T follicular helper cell (primary cell): ENCODE data around the gene RHPN2.
"Not testable (repeated sequence)": the region's sequence is repeated elsewhere in the genome, so short reads cannot be mapped to it uniquely, and the experiment has no call there.

Experiments
- DNase-seq: peaks from one replicate; pipeline ENCODE4 v3.0.0-alpha.2; 2020; ENCODE audit warnings: low read depth

RHPN2 gene

GRCh38 chr19:33026602-33027001 is 38.1 kb downstream of the RHPN2 start:
- not testable (repeated sequence) for DNase-seq

GRCh38 chr19:33025468-33026238 is 39.0 kb downstream of the RHPN2 start:
- DNase-seq: not testable (repeated sequence)

- no peak for DNase-seq
These were observed 40.3 kb downstream of the RHPN2 start for GRCh38 chr19:33024398-33024797.

- DNase-seq: no peak
These were observed 42.1 kb downstream of the RHPN2 start for GRCh38 chr19:33022472-33023116.

GRCh38 chr19:33010891-33011290 is 53.8 kb downstream of the RHPN2 start:
- not testable (repeated sequence) for DNase-seq

GRCh38 chr19:33008738-33009137 is 56.0 kb downstream of the RHPN2 start:
- DNase-seq: no peak

- no peak for DNase-seq
These were observed 59.2 kb downstream of the RHPN2 start for GRCh38 chr19:33005440-33005839.

GRCh38 chr19:33003424-33004024 is 61.2 kb downstream of the RHPN2 start:
- DNase-seq: not testable (repeated sequence)

- DNase-seq: not testable (repeated sequence)
These were observed 62.4 kb downstream of the RHPN2 start for GRCh38 chr19:33002126-33002865.

GRCh38 chr19:33000910-33001309 is 63.8 kb downstream of the RHPN2 start:
- DNase-seq: no peak

- no peak for DNase-seq
These were observed 64.2 kb downstream of the RHPN2 start for GRCh38 chr19:33000510-33000909.

GRCh38 chr19:32998722-32999121 is 66.0 kb downstream of the RHPN2 start:
- no peak for DNase-seq

- DNase-seq: no peak
These were observed 66.9 kb downstream of the RHPN2 start for GRCh38 chr19:32997716-32998355.

GRCh38 chr19:32997061-32997464 is 67.6 kb downstream of the RHPN2 start:
- not testable (repeated sequence) for DNase-seq

- not testable (repeated sequence) for DNase-seq
These were observed 68.7 kb downstream of the RHPN2 start for GRCh38 chr19:32995966-32996365.

GRCh38 chr19:32988724-32989123 is 76.0 kb downstream of the RHPN2 start:
- no peak for DNase-seq

GRCh38 chr19:32988254-32988653 is 76.4 kb downstream of the RHPN2 start:
- DNase-seq: not testable (repeated sequence)

- DNase-seq: not testable (repeated sequence)
These were observed 82.2 kb downstream of the RHPN2 start for GRCh38 chr19:32982488-32982887.

- not testable (repeated sequence) for DNase-seq
These were observed 84.9 kb downstream of the RHPN2 start for GRCh38 chr19:32979807-32980206.

GRCh38 chr19:32977813-32978212 is 86.9 kb downstream of the RHPN2 start:
- not testable (repeated sequence) for DNase-seq

GRCh38 chr19:32977280-32977679 is 87.4 kb downstream of the RHPN2 start:
- DNase-seq: no peak
